ENCODE measurements around the gene LYSMD3.

The LYSMD3 gene

GRCh38 chr5:90519081-90519480 is 10.3 kb downstream of the LYSMD3 start:
- H3K4me3 ChIP-seq (ENCODE audit: low read depth, low read length) = no peak overlapping the region
- H3K36me3 ChIP-seq (ENCODE audit: control insufficient read depth, insufficient read depth, low read length) = peaks cover 50% of the 10 kb centered on the region
- H3K27ac ChIP-seq (ENCODE audit: low read depth, low read length) = no peak overlapping the region
- no peaks in the 10 kb centered on the region for H3K9me3 ChIP-seq (ENCODE audit: control insufficient read depth, insufficient read depth, low read length)
- no peaks in the 10 kb centered on the region for H3K4me1 ChIP-seq (ENCODE audit: control insufficient read depth, insufficient read depth, low read length)
- H3K9ac ChIP-seq (ENCODE audit: low read depth, low read length) = no peak overlapping the region
- H3K27me3 ChIP-seq (ENCODE audit: control insufficient read depth, insufficient read depth, low read length) = no peaks in the 10 kb centered on the region

- peaks cover 46% of the 10 kb centered on the region for H3K36me3 ChIP-seq (ENCODE audit: control insufficient read depth, insufficient read depth, low read length)
- no peak overlapping the region for H3K27ac ChIP-seq (ENCODE audit: low read depth, low read length)
- H3K27me3 ChIP-seq (ENCODE audit: control insufficient read depth, insufficient read depth, low read length) = no peaks in the 10 kb centered on the region
- no peak overlapping the region for H3K9ac ChIP-seq (ENCODE audit: low read depth, low read length)
- H3K9me3 ChIP-seq (ENCODE audit: control insufficient read depth, insufficient read depth, low read length) = no peaks in the 10 kb centered on the region
- no peak overlapping the region for H3K4me3 ChIP-seq (ENCODE audit: low read depth, low read length)
- peaks cover 3% of the 10 kb centered on the region; the same call in 1 of the 2 replicates for H3K4me1 ChIP-seq (ENCODE audit: control insufficient read depth, insufficient read depth, low read length)
Measured at GRCh38 chr5:90518661-90519060, 10.7 kb downstream of the LYSMD3 start.

- Histone ChIP-seq H3K4me1 (ENCODE audit: control insufficient read depth, insufficient read depth, low read length) (peaks cover 5% of the 10 kb centered on the region; the same call in 1 of the 2 replicates), H3K27me3 (ENCODE audit: control insufficient read depth, insufficient read depth, low read length) (no peaks in the 10 kb centered on the region), H3K4me3 (ENCODE audit: low read depth, low read length) (no peak overlapping the region), H3K9ac (ENCODE audit: low read depth, low read length) (no peak overlapping the region), H3K9me3 (ENCODE audit: control insufficient read depth, insufficient read depth, low read length) (no peaks in the 10 kb centered on the region), H3K27ac (ENCODE audit: low read depth, low read length) (no peak overlapping the region), H3K36me3 (ENCODE audit: control insufficient read depth, insufficient read depth, low read length) (peaks cover 42% of the 10 kb centered on the region)
Measured at GRCh38 chr5:90514520-90514919, 14.9 kb downstream of the LYSMD3 start.

GRCh38 chr5:90510438-90510837 is 18.9 kb downstream of the LYSMD3 start:
- Histone ChIP-seq H3K27ac (ENCODE audit: low read depth, low read length) (no peak overlapping the region), H3K27me3 (ENCODE audit: control insufficient read depth, insufficient read depth, low read length) (no peaks in the 10 kb centered on the region), H3K36me3 (ENCODE audit: control insufficient read depth, insufficient read depth, low read length) (peaks cover 69% of the 10 kb centered on the region), H3K4me1 (ENCODE audit: control insufficient read depth, insufficient read depth, low read length) (peaks cover 5% of the 10 kb centered on the region; the same call in 1 of the 2 replicates), H3K4me3 (ENCODE audit: low read depth, low read length) (no peak overlapping the region), H3K9me3 (ENCODE audit: control insufficient read depth, insufficient read depth, low read length) (no peaks in the 10 kb centered on the region), H3K9ac (ENCODE audit: low read depth, low read length) (no peak overlapping the region)

- no peak overlapping the region for H3K9ac ChIP-seq (ENCODE audit: low read depth, low read length)
- peaks cover 86% of the 10 kb centered on the region for H3K36me3 ChIP-seq (ENCODE audit: control insufficient read depth, insufficient read depth, low read length)
Measured at GRCh38 chr5:90506221-90506620, 23.2 kb downstream of the LYSMD3 start.

GRCh38 chr5:90504743-90505142 is 24.6 kb downstream of the LYSMD3 start:
- no peaks in the 10 kb centered on the region for H3K4me1 ChIP-seq (ENCODE audit: control insufficient read depth, insufficient read depth, low read length)
- no peaks in the 10 kb centered on the region for H3K9me3 ChIP-seq (ENCODE audit: control insufficient read depth, insufficient read depth, low read length)
- no peak overlapping the region for H3K27ac ChIP-seq (ENCODE audit: low read depth, low read length)
- no peaks in the 10 kb centered on the region for H3K27me3 ChIP-seq (ENCODE audit: control insufficient read depth, insufficient read depth, low read length)
- peaks cover 91% of the 10 kb centered on the region for H3K36me3 ChIP-seq (ENCODE audit: control insufficient read depth, insufficient read depth, low read length)
- H3K9ac ChIP-seq (ENCODE audit: low read depth, low read length) = no peak overlapping the region
- H3K4me3 ChIP-seq (ENCODE audit: low read depth, low read length) = no peak overlapping the region

More at GRCh38 chr5:90506221-90506620, 23.2 kb downstream of the LYSMD3 start:
- H3K4me3 ChIP-seq (ENCODE audit: low read depth, low read length) = no peak overlapping the region
- H3K9me3 ChIP-seq (ENCODE audit: control insufficient read depth, insufficient read depth, low read length) = no peaks in the 10 kb centered on the region
- no peaks in the 10 kb centered on the region for H3K4me1 ChIP-seq (ENCODE audit: control insufficient read depth, insufficient read depth, low read length)
- H3K27me3 ChIP-seq (ENCODE audit: control insufficient read depth, insufficient read depth, low read length) = no peaks in the 10 kb centered on the region
- H3K27ac ChIP-seq (ENCODE audit: low read depth, low read length) = no peak overlapping the region

- Histone ChIP-seq H3K27ac (ENCODE audit: low read depth, low read length) (no peak overlapping the region), H3K9ac (ENCODE audit: low read depth, low read length) (no peak overlapping the region), H3K4me3 (ENCODE audit: low read depth, low read length) (no peak overlapping the region), H3K27me3 (ENCODE audit: control insufficient read depth, insufficient read depth, low read length) (no peaks in the 10 kb centered on the region), H3K4me1 (ENCODE audit: control insufficient read depth, insufficient read depth, low read length) (no peaks in the 10 kb centered on the region), H3K9me3 (ENCODE audit: control insufficient read depth, insufficient read depth, low read length) (no peaks in the 10 kb centered on the region), H3K36me3 (ENCODE audit: control insufficient read depth, insufficient read depth, low read length) (peaks cover 91% of the 10 kb centered on the region)
Measured at GRCh38 chr5:90503596-90503995, 25.8 kb downstream of the LYSMD3 start.

GRCh38 chr5:90495146-90495545 is 34.2 kb downstream of the LYSMD3 start:
- Histone ChIP-seq H3K4me1 (ENCODE audit: control insufficient read depth, insufficient read depth, low read length) (no peaks in the 10 kb centered on the region), H3K9ac (ENCODE audit: low read depth, low read length) (no peak overlapping the region), H3K36me3 (ENCODE audit: control insufficient read depth, insufficient read depth, low read length) (peaks cover 92% of the 10 kb centered on the region), H3K9me3 (ENCODE audit: control insufficient read depth, insufficient read depth, low read length) (no peaks in the 10 kb centered on the region), H3K4me3 (ENCODE audit: low read depth, low read length) (no peak overlapping the region), H3K27me3 (ENCODE audit: control insufficient read depth, insufficient read depth, low read length) (no peaks in the 10 kb centered on the region), H3K27ac (ENCODE audit: low read depth, low read length) (no peak overlapping the region)

- Histone ChIP-seq H3K9ac (ENCODE audit: low read depth, low read length) (no peak overlapping the region), H3K4me3 (ENCODE audit: low read depth, low read length) (no peak overlapping the region), H3K36me3 (ENCODE audit: control insufficient read depth, insufficient read depth, low read length) (peaks cover 89% of the 10 kb centered on the region), H3K9me3 (ENCODE audit: control insufficient read depth, insufficient read depth, low read length) (no peaks in the 10 kb centered on the region), H3K27me3 (ENCODE audit: control insufficient read depth, insufficient read depth, low read length) (no peaks in the 10 kb centered on the region), H3K4me1 (ENCODE audit: control insufficient read depth, insufficient read depth, low read length) (no peaks in the 10 kb centered on the region), H3K27ac (ENCODE audit: low read depth, low read length) (no peak overlapping the region)
Measured at GRCh38 chr5:90494043-90494442, 35.3 kb downstream of the LYSMD3 start.

- Histone ChIP-seq H3K4me1 (ENCODE audit: control insufficient read depth, insufficient read depth, low read length) (peaks cover 13% of the 10 kb centered on the region; the same call in 1 of the 2 replicates), H3K36me3 (ENCODE audit: control insufficient read depth, insufficient read depth, low read length) (peaks cover 82% of the 10 kb centered on the region), H3K9ac (ENCODE audit: low read depth, low read length) (no peak overlapping the region), H3K27me3 (ENCODE audit: control insufficient read depth, insufficient read depth, low read length) (no peaks in the 10 kb centered on the region), H3K9me3 (ENCODE audit: control insufficient read depth, insufficient read depth, low read length) (no peaks in the 10 kb centered on the region), H3K27ac (ENCODE audit: low read depth, low read length) (no peak overlapping the region), H3K4me3 (ENCODE audit: low read depth, low read length) (no peak overlapping the region)
Measured at GRCh38 chr5:90488791-90489190, 40.6 kb downstream of the LYSMD3 start.

GRCh38 chr5:90484540-90484939 is 44.8 kb downstream of the LYSMD3 start:
- H3K9me3 ChIP-seq (ENCODE audit: control insufficient read depth, insufficient read depth, low read length) = no peaks in the 10 kb centered on the region
- H3K4me1 ChIP-seq (ENCODE audit: control insufficient read depth, insufficient read depth, low read length) = peaks cover 21% of the 10 kb centered on the region
- H3K36me3 ChIP-seq (ENCODE audit: control insufficient read depth, insufficient read depth, low read length) = peaks cover 72% of the 10 kb centered on the region
- no peak overlapping the region for H3K9ac ChIP-seq (ENCODE audit: low read depth, low read length)
- H3K4me3 ChIP-seq (ENCODE audit: low read depth, low read length) = no peak overlapping the region
- H3K27me3 ChIP-seq (ENCODE audit: control insufficient read depth, insufficient read depth, low read length) = no peaks in the 10 kb centered on the region
- H3K27ac ChIP-seq (ENCODE audit: low read depth, low read length) = no peak overlapping the region

GRCh38 chr5:90483206-90483605 is 46.2 kb downstream of the LYSMD3 start:
- Histone ChIP-seq H3K4me1 (ENCODE audit: control insufficient read depth, insufficient read depth, low read length) (peaks cover 26% of the 10 kb centered on the region), H3K9me3 (ENCODE audit: control insufficient read depth, insufficient read depth, low read length) (no peaks in the 10 kb centered on the region), H3K36me3 (ENCODE audit: control insufficient read depth, insufficient read depth, low read length) (peaks cover 65% of the 10 kb centered on the region), H3K27ac (ENCODE audit: low read depth, low read length) (no peak overlapping the region), H3K27me3 (ENCODE audit: control insufficient read depth, insufficient read depth, low read length) (no peaks in the 10 kb centered on the region), H3K9ac (ENCODE audit: low read depth, low read length) (no peak overlapping the region), H3K4me3 (ENCODE audit: low read depth, low read length) (no peak overlapping the region)
